Panc1 (cell line): Measurements from ENCODE around the gene TBCK.

Experiments
- POLR2AphosphoS5 ChIP-seq: IDR thresholded peaks from 2 replicates; pipeline ENCODE4 v1.6.1; 2012; ENCODE audit warnings: mild to moderate bottlenecking, low read depth, low read length, moderate library complexity
- TF ChIP-seq, protein P1 (sequence below): fragments of 450-650 bp; IDR thresholded peaks from 2 replicates; pipeline ENCODE4 v1.5.1; 2017; ENCODE audit warnings: mild to moderate bottlenecking
- TF ChIP-seq, protein P2 (sequence below), 2 experiments: IDR thresholded peaks; 2 replicates each; pipeline ENCODE4 v1.6.1; 2011 to 2012; ENCODE audit warnings: low read depth in 2 of 2, control low read depth in 1 of 2, low read length in 1 of 2, mild to moderate bottlenecking in 1 of 2, moderate library complexity in 1 of 2; ENCODE audit not compliant: insufficient read depth in 1 of 2

DNA sequence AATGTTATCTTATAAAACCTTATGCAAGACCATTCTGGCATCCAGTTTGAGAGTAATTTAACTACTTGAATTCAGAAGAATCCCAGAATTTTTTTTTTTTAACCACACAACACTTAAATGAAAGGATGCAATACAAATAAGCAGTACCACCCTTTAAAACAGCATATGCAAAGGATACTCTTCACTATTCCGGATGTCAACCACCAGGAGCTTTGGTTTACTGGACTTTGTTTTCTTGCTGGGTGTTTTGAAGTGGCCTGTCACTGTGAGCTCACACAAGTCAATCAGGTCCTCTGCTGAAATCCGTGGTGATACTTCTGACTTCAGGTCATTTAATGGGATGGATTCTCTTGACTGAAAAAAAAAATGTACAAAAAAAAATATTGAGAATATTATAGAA, 200.0 kb downstream of the TBCK start:
- TF ChIP-seq, protein P1, sequence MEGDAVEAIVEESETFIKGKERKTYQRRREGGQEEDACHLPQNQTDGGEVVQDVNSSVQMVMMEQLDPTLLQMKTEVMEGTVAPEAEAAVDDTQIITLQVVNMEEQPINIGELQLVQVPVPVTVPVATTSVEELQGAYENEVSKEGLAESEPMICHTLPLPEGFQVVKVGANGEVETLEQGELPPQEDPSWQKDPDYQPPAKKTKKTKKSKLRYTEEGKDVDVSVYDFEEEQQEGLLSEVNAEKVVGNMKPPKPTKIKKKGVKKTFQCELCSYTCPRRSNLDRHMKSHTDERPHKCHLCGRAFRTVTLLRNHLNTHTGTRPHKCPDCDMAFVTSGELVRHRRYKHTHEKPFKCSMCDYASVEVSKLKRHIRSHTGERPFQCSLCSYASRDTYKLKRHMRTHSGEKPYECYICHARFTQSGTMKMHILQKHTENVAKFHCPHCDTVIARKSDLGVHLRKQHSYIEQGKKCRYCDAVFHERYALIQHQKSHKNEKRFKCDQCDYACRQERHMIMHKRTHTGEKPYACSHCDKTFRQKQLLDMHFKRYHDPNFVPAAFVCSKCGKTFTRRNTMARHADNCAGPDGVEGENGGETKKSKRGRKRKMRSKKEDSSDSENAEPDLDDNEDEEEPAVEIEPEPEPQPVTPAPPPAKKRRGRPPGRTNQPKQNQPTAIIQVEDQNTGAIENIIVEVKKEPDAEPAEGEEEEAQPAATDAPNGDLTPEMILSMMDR: no peak
- no peak for TF ChIP-seq POLR2AphosphoS5
- TF ChIP-seq, protein P2, sequence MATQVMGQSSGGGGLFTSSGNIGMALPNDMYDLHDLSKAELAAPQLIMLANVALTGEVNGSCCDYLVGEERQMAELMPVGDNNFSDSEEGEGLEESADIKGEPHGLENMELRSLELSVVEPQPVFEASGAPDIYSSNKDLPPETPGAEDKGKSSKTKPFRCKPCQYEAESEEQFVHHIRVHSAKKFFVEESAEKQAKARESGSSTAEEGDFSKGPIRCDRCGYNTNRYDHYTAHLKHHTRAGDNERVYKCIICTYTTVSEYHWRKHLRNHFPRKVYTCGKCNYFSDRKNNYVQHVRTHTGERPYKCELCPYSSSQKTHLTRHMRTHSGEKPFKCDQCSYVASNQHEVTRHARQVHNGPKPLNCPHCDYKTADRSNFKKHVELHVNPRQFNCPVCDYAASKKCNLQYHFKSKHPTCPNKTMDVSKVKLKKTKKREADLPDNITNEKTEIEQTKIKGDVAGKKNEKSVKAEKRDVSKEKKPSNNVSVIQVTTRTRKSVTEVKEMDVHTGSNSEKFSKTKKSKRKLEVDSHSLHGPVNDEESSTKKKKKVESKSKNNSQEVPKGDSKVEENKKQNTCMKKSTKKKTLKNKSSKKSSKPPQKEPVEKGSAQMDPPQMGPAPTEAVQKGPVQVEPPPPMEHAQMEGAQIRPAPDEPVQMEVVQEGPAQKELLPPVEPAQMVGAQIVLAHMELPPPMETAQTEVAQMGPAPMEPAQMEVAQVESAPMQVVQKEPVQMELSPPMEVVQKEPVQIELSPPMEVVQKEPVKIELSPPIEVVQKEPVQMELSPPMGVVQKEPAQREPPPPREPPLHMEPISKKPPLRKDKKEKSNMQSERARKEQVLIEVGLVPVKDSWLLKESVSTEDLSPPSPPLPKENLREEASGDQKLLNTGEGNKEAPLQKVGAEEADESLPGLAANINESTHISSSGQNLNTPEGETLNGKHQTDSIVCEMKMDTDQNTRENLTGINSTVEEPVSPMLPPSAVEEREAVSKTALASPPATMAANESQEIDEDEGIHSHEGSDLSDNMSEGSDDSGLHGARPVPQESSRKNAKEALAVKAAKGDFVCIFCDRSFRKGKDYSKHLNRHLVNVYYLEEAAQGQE (IDR thresholded peaks at IDR 0.05; ENCODE audit: insufficient read depth in 1 of 2, low read depth in 2 of 2, low read length in 1 of 2): no peak
